ENCODE results near the gene OR51B4.
"Not testable (repeated sequence)": the region's sequence is repeated elsewhere in the genome, so short reads cannot be mapped to it uniquely, and the experiment has no call there.

OR51B4 gene

GRCh38 chr11:5267033-5267563 is 34.6 kb downstream of the OR51B4 start:
- Histone ChIP-seq H3K36me3 (ENCODE audit: control insufficient read depth, insufficient read depth, low read length) (no peaks in the 10 kb centered on the region), H3K27ac (ENCODE audit: low read depth, low read length) (no peak overlapping the region)

GRCh38 chr11:5266609-5267008 is 35.1 kb downstream of the OR51B4 start:
- Histone ChIP-seq H3K27me3 (ENCODE audit: control insufficient read depth, insufficient read depth, low read length) (no peaks in the 10 kb centered on the region), H3K9ac (ENCODE audit: low read length) (no peak overlapping the region), H3K9me3 (ENCODE audit: control insufficient read depth, insufficient read depth, low read depth, low read length) (no peaks in the 10 kb centered on the region), H3K36me3 (ENCODE audit: control insufficient read depth, insufficient read depth, low read length) (no peaks in the 10 kb centered on the region), H3K4me3 (ENCODE audit: low read depth, low read length) (no peak overlapping the region), H3K4me1 (ENCODE audit: control insufficient read depth, insufficient read depth, low read length) (no peaks in the 10 kb centered on the region), H3K27ac (ENCODE audit: low read depth, low read length) (no peak overlapping the region)

More at GRCh38 chr11:5267033-5267563, 34.6 kb downstream of the OR51B4 start:
- H3K4me1 ChIP-seq (ENCODE audit: control insufficient read depth, insufficient read depth, low read length): no peaks in the 10 kb centered on the region
- H3K27me3 ChIP-seq (ENCODE audit: control insufficient read depth, insufficient read depth, low read length): no peaks in the 10 kb centered on the region
- no peaks in the 10 kb centered on the region for H3K9me3 ChIP-seq (ENCODE audit: control insufficient read depth, insufficient read depth, low read depth, low read length)
- H3K9ac ChIP-seq (ENCODE audit: low read length): no peak overlapping the region
- no peak overlapping the region for H3K4me3 ChIP-seq (ENCODE audit: low read depth, low read length)

- H3K36me3 ChIP-seq (ENCODE audit: control insufficient read depth, insufficient read depth, low read length): no peaks in the 10 kb centered on the region
- H3K9me3 ChIP-seq (ENCODE audit: control insufficient read depth, insufficient read depth, low read depth, low read length): no peaks in the 10 kb centered on the region
- H3K27ac ChIP-seq (ENCODE audit: low read depth, low read length): no peak overlapping the region
- H3K27me3 ChIP-seq (ENCODE audit: control insufficient read depth, insufficient read depth, low read length): no peaks in the 10 kb centered on the region
- no peaks in the 10 kb centered on the region for H3K4me1 ChIP-seq (ENCODE audit: control insufficient read depth, insufficient read depth, low read length)
- no peak overlapping the region for H3K9ac ChIP-seq (ENCODE audit: low read length)
- H3K4me3 ChIP-seq (ENCODE audit: low read depth, low read length): no peak overlapping the region
Observed at GRCh38 chr11:5265832-5266231, 35.9 kb downstream of the OR51B4 start.

- Histone ChIP-seq H3K4me1 (ENCODE audit: control insufficient read depth, insufficient read depth, low read length) (peaks cover 21% of the 10 kb centered on the region), H3K9me3 (ENCODE audit: control insufficient read depth, insufficient read depth, low read depth, low read length) (peaks cover 3% of the 10 kb centered on the region; the same call in 1 of the 2 replicates), H3K4me3 (ENCODE audit: low read depth, low read length) (peak overlapping the region; percentile 9; the same call in 1 of the 2 replicates), H3K36me3 (ENCODE audit: control insufficient read depth, insufficient read depth, low read length) (no peaks in the 10 kb centered on the region), H3K27me3 (ENCODE audit: control insufficient read depth, insufficient read depth, low read length) (peaks cover 3% of the 10 kb centered on the region; the same call in 1 of the 2 replicates), H3K9ac (ENCODE audit: low read length) (peak overlapping the region; percentile 11), H3K27ac (ENCODE audit: low read depth, low read length) (no peak overlapping the region)
Observed at GRCh38 chr11:5258543-5259262, 43.0 kb downstream of the OR51B4 start.

- H3K4me1 ChIP-seq (ENCODE audit: control insufficient read depth, insufficient read depth, low read length): peaks cover 21% of the 10 kb centered on the region
- no peak overlapping the region for H3K27ac ChIP-seq (ENCODE audit: low read depth, low read length)
- no peak overlapping the region for H3K4me3 ChIP-seq (ENCODE audit: low read depth, low read length)
Observed at GRCh38 chr11:5257296-5257695, 44.5 kb downstream of the OR51B4 start.

GRCh38 chr11:5254646-5255413 is 46.9 kb downstream of the OR51B4 start, which contains the start of gene HBG2:
Gene HBG2 (minus strand): TSS chr11:5254781. CDS start chr11:5254728, 53 bp downstream.
- H3K27me3 ChIP-seq (ENCODE audit: control insufficient read depth, insufficient read depth, low read length); H3K9me3 ChIP-seq (ENCODE audit: control insufficient read depth, insufficient read depth, low read depth, low read length); H3K27ac ChIP-seq (ENCODE audit: low read depth, low read length); H3K9ac ChIP-seq (ENCODE audit: low read length); H3K36me3 ChIP-seq (ENCODE audit: control insufficient read depth, insufficient read depth, low read length); H3K4me3 ChIP-seq (ENCODE audit: low read depth, low read length): not testable (repeated sequence)
- peaks cover 21% of the 10 kb centered on the region for H3K4me1 ChIP-seq (ENCODE audit: control insufficient read depth, insufficient read depth, low read length)

More at GRCh38 chr11:5257296-5257695, 44.5 kb downstream of the OR51B4 start:
- Histone ChIP-seq H3K9ac (ENCODE audit: low read length) (no peak overlapping the region), H3K27me3 (ENCODE audit: control insufficient read depth, insufficient read depth, low read length) (peaks cover 3% of the 10 kb centered on the region; the same call in 1 of the 2 replicates), H3K36me3 (ENCODE audit: control insufficient read depth, insufficient read depth, low read length) (no peaks in the 10 kb centered on the region), H3K9me3 (ENCODE audit: control insufficient read depth, insufficient read depth, low read depth, low read length) (peaks cover 3% of the 10 kb centered on the region; the same call in 1 of the 2 replicates)

GRCh38 chr11:5254023-5254422 is 47.7 kb downstream of the OR51B4 start:
- H3K4me1 ChIP-seq (ENCODE audit: control insufficient read depth, insufficient read depth, low read length): peaks cover 19% of the 10 kb centered on the region
- not testable (repeated sequence) for H3K36me3 ChIP-seq (ENCODE audit: control insufficient read depth, insufficient read depth, low read length); H3K9ac ChIP-seq (ENCODE audit: low read length); H3K9me3 ChIP-seq (ENCODE audit: control insufficient read depth, insufficient read depth, low read depth, low read length); H3K27me3 ChIP-seq (ENCODE audit: control insufficient read depth, insufficient read depth, low read length); H3K4me3 ChIP-seq (ENCODE audit: low read depth, low read length); H3K27ac ChIP-seq (ENCODE audit: low read depth, low read length)

GRCh38 chr11:5253440-5253839 is 48.3 kb downstream of the OR51B4 start:
- H3K4me1 ChIP-seq (ENCODE audit: control insufficient read depth, insufficient read depth, low read length): peaks cover 13% of the 10 kb centered on the region
- not testable (repeated sequence) for H3K4me3 ChIP-seq (ENCODE audit: low read depth, low read length); H3K36me3 ChIP-seq (ENCODE audit: control insufficient read depth, insufficient read depth, low read length); H3K9me3 ChIP-seq (ENCODE audit: control insufficient read depth, insufficient read depth, low read depth, low read length); H3K27me3 ChIP-seq (ENCODE audit: control insufficient read depth, insufficient read depth, low read length); H3K27ac ChIP-seq (ENCODE audit: low read depth, low read length); H3K9ac ChIP-seq (ENCODE audit: low read length)

- no peak overlapping the region for H3K9ac ChIP-seq (ENCODE audit: low read length)
- H3K4me1 ChIP-seq (ENCODE audit: control insufficient read depth, insufficient read depth, low read length): peaks cover 8% of the 10 kb centered on the region
- no peak overlapping the region for H3K4me3 ChIP-seq (ENCODE audit: low read depth, low read length)
- H3K36me3 ChIP-seq (ENCODE audit: control insufficient read depth, insufficient read depth, low read length): no peaks in the 10 kb centered on the region
- H3K27me3 ChIP-seq (ENCODE audit: control insufficient read depth, insufficient read depth, low read length): peaks cover 3% of the 10 kb centered on the region; the same call in 1 of the 2 replicates
- H3K9me3 ChIP-seq (ENCODE audit: control insufficient read depth, insufficient read depth, low read depth, low read length): no peaks in the 10 kb centered on the region
- H3K27ac ChIP-seq (ENCODE audit: low read depth, low read length): no peak overlapping the region
Observed at GRCh38 chr11:5252919-5253265, 48.9 kb downstream of the OR51B4 start.

GRCh38 chr11:5252192-5252918 is 49.4 kb downstream of the OR51B4 start:
- peaks cover 3% of the 10 kb centered on the region; the same call in 1 of the 2 replicates for H3K27me3 ChIP-seq (ENCODE audit: control insufficient read depth, insufficient read depth, low read length)
- H3K9ac ChIP-seq (ENCODE audit: low read length): no peak overlapping the region
- no peak overlapping the region for H3K4me3 ChIP-seq (ENCODE audit: low read depth, low read length)
- H3K36me3 ChIP-seq (ENCODE audit: control insufficient read depth, insufficient read depth, low read length): no peaks in the 10 kb centered on the region
- H3K9me3 ChIP-seq (ENCODE audit: control insufficient read depth, insufficient read depth, low read depth, low read length): no peaks in the 10 kb centered on the region
- no peak overlapping the region for H3K27ac ChIP-seq (ENCODE audit: low read depth, low read length)
- peaks cover 4% of the 10 kb centered on the region; the same call in 1 of the 2 replicates for H3K4me1 ChIP-seq (ENCODE audit: control insufficient read depth, insufficient read depth, low read length)
